Fibroblast of villous mesenchyme (primary cell): ENCODE measurements around the gene TRPM8. TPM values are rescaled to one million over a fixed set of nuclear protein-coding genes. Genes with fewer than 3 reads are reported as not detected.
"Not testable (repeated sequence)": the region's sequence is repeated elsewhere in the genome, so short reads cannot be mapped to it uniquely, and the experiment has no call there.

Experiments
- DNase-seq: peaks from one replicate; pipeline ENCODE4 v3.0.0-alpha.2; 2010; ENCODE audit warnings: low read depth
- H3K4me3 ChIP-seq: 2 replicates; pipeline ENCODE4 v1.5.1; 2011; ENCODE audit warnings: low read depth, mild to moderate bottlenecking, low read length
- CTCF ChIP-seq: IDR thresholded peaks from 2 replicates; pipeline ENCODE4 v1.5.1; 2012; ENCODE audit warnings: low read depth, mild to moderate bottlenecking, low read length; ENCODE audit not compliant: insufficient read depth
- total RNA-seq: library from RNA; depleted of rRNA; stranded (reverse); fragments of >200 nt; gene quantifications from 2 replicates; pipeline ENCODE4 v1.2.3, GENCODE V29; 2012

The TRPM8 gene
- total RNA-seq, 1 donor, result not detected

- no peak for DNase-seq
- no peak for TF ChIP-seq CTCF
- H3K4me3 ChIP-seq, result no peak overlapping the region
Measured at GRCh38 chr2:233964581-233964980, 47.4 kb downstream of the TRPM8 start.

DNA sequence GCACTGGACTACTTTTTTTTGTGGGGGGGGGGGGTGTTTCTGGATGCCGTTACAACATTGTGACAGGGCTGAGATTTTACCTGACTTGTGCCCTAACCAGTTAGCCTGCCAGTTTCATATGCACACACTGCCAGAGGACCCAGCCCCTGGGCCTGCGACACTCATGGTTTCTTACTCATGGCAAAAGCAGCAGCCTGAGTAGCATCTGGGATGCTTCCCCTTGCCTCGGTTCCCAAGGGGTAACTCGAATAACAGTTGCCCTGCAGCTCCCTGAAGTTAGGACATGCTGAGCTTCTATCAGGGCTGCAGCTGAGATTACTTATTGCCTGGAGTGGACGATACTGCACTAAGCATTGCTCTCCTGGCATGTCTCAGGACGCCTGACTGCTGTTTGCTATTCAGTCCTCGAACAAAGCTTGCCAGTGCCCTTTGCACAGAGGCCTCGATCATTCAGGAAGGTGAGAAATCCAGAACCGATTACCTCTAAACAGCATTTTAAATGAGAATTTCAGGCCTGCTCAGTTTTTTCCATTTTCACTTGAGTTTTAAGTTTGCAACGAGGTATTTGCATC is 47.9 kb downstream of the TRPM8 start:
- no peak for DNase-seq
- H3K4me3 ChIP-seq, result no peak overlapping the region
- TF ChIP-seq CTCF, result no peak

DNA sequence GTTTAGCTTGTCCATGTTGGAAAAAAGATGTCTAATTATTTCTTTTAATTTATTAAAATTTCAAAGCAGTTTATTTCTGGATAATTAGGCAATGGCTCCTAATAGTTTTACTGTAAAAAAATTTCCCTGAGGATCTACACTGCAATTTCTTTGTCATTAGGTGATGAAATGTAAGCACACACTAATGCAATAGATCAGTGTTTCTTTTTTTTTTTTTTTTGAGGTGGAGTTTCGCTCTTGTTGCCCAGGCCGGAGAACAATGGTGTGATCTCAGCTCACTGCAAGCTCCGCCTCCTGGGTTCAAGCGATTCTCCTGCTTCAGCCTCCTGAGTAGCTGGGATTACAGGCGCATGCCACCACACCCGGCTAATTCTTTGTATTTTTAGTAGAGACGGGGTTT is 48.5 kb downstream of the TRPM8 start:
- not testable (repeated sequence) for H3K4me3 ChIP-seq, DNase-seq

DNA sequence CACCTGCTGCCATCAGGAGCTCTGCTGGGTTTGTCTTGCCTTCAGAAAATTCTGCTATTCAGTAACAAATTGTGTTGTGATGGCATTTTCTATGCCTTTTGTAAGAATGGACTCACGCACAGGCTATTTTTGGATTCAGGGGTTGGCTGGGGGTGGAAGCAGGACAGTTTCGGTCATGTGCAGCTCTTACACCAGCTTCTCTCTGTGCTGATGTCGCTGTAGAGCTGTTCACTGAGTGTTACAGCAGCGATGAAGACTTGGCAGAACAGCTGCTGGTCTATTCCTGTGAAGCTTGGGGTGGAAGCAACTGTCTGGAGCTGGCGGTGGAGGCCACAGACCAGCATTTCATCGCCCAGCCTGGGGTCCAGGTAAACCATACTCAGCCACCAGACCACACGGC is 49.2 kb downstream of the TRPM8 start:
- no peak for TF ChIP-seq CTCF
- no peak overlapping the region for H3K4me3 ChIP-seq
- no peak for DNase-seq

- DNase-seq, result no peak
- H3K4me3 ChIP-seq, result no peak overlapping the region
- TF ChIP-seq CTCF, result no peak
Measured at GRCh38 chr2:233967164-233967563, 50.0 kb downstream of the TRPM8 start.

- no peak for TF ChIP-seq CTCF
- DNase-seq, result no peak
- no peak overlapping the region for H3K4me3 ChIP-seq
Measured at GRCh38 chr2:233968556-233968955, 51.4 kb downstream of the TRPM8 start.

- not testable (repeated sequence) for DNase-seq, H3K4me3 ChIP-seq
Measured at GRCh38 chr2:233972460-233972859, 55.3 kb downstream of the TRPM8 start.

GRCh38 chr2:233972941-233973575 is 55.9 kb downstream of the TRPM8 start:
- no peak for TF ChIP-seq CTCF
- no peak overlapping the region for H3K4me3 ChIP-seq
- no peak for DNase-seq
